ENCODE measurements around the gene ARID1B. TPM values are rescaled to one million over a fixed set of nuclear protein-coding genes. Genes with fewer than 3 reads are reported as not detected.

ARID1B gene
- total and polyA plus RNA-seq, 2 donors (not counting 1 experiment from before 2014, with no cell fraction given) = 47.2 to 280 TPM

- ChIA-PET POLR2A (no interaction called here), CTCF (no interaction called here)
- no peak overlapping the region for H3K9ac ChIP-seq (ENCODE audit: low read length)
- H3K4me1 ChIP-seq (ENCODE audit: control insufficient read depth in 2 of 2, insufficient read depth in 2 of 2, low read length in 2 of 2) = peaks cover 29% of the 10 kb centered on the region in 2 donors
- intact Hi-C loops (cut with micrococcal nuclease) = no loop called here
- peaks cover 0 to 3% (median 0%) of the 10 kb centered on the region in 4 experiments for H3K27me3 ChIP-seq (replicated peaks in 1 of 4; ENCODE audit: control extremely low read depth in 1 of 4, control insufficient read depth in 3 of 4, insufficient read depth in 4 of 4, low read length in 3 of 4)
- H3K4me3 ChIP-seq (ENCODE audit: control extremely low read depth in 1 of 5, extremely low read depth in 1 of 5, insufficient read depth in 1 of 5, low read depth in 2 of 5, low read length in 4 of 5) = no peak overlapping the region
- peaks cover 7% of the 10 kb centered on the region for H4K20me1 ChIP-seq (ENCODE audit: control insufficient read depth, insufficient read depth, low read length, poor library complexity, severe bottlenecking)
- 96% methylated on average over 19 of the region's 23 CpGs for WGBS (ENCODE audit: insufficient coverage)
- no peak overlapping the region for H3K27ac Mint-ChIP-seq
- peaks cover 29% of the 10 kb centered on the region for H3K4me1 Mint-ChIP-seq
- no peak for TF ChIP-seq EZH2 (IDR thresholded peaks at IDR 0.05; ENCODE audit: borderline replicate concordance, insufficient read depth, low read depth, low read length, poor library complexity, severe bottlenecking)
- TF ChIP-seq, protein P1, sequence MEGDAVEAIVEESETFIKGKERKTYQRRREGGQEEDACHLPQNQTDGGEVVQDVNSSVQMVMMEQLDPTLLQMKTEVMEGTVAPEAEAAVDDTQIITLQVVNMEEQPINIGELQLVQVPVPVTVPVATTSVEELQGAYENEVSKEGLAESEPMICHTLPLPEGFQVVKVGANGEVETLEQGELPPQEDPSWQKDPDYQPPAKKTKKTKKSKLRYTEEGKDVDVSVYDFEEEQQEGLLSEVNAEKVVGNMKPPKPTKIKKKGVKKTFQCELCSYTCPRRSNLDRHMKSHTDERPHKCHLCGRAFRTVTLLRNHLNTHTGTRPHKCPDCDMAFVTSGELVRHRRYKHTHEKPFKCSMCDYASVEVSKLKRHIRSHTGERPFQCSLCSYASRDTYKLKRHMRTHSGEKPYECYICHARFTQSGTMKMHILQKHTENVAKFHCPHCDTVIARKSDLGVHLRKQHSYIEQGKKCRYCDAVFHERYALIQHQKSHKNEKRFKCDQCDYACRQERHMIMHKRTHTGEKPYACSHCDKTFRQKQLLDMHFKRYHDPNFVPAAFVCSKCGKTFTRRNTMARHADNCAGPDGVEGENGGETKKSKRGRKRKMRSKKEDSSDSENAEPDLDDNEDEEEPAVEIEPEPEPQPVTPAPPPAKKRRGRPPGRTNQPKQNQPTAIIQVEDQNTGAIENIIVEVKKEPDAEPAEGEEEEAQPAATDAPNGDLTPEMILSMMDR (IDR thresholded peaks at IDR 0.05) = no peak
- no peak overlapping the region for H2AFZ ChIP-seq (ENCODE audit: insufficient read depth, low read depth, low read length, poor library complexity, severe bottlenecking)
- H3K9me3 Mint-ChIP-seq (ENCODE audit: insufficient read depth) = no peaks in the 10 kb centered on the region
- no peaks in the 10 kb centered on the region for H3K36me3 ChIP-seq (replicated peaks in 1 of 2; ENCODE audit: control extremely low read depth in 1 of 2, control insufficient read depth in 1 of 2, extremely low read depth in 1 of 2, insufficient read depth in 2 of 2, low read length in 1 of 2)
- H3K4me3 Mint-ChIP-seq = no peak overlapping the region
- peaks cover 0 to 8% (median 0%) of the 10 kb centered on the region in 3 donors for H3K9me3 ChIP-seq (ENCODE audit: control extremely low read depth in 1 of 3, control insufficient read depth in 2 of 3, insufficient read depth in 1 of 3, low read length in 2 of 3)
- DNase-seq (no peak), ATAC-seq (ENCODE audit: low read depth) (no peak)
- H3K27ac ChIP-seq (ENCODE audit: low read length in 2 of 2) = no peak overlapping the region
- no peak overlapping the region for H3K4me2 ChIP-seq (replicated peaks; ENCODE audit: low read depth, low read length, poor library complexity, severe bottlenecking)
- H3K79me2 ChIP-seq (ENCODE audit: control insufficient read depth, insufficient read depth, low read length) = no peaks in the 10 kb centered on the region
- no peaks in the 10 kb centered on the region for H3K27me3 Mint-ChIP-seq
These were observed 441.4 kb downstream of the ARID1B start for GRCh38 chr6:157218371-157219198.
